ENCODE data around the gene TEX51.
A peak's percentile ranks its signal among the peaks of the same experiment; 100 is the strongest.

TEX51 gene

GRCh38 chr2:126878601-126879000, 20.1 kb upstream of the TEX51 start:
- no peak for DNase-seq (ENCODE audit: low read depth in 3 of 3)

- no peak for DNase-seq (ENCODE audit: low read depth in 3 of 3)
These were observed 19.1 kb upstream of the TEX51 start for GRCh38 chr2:126879348-126880298.

- no peak for DNase-seq (ENCODE audit: low read depth in 3 of 3)
These were observed 18.4 kb upstream of the TEX51 start for GRCh38 chr2:126880324-126880723.

GRCh38 chr2:126880817-126881216, 17.9 kb upstream of the TEX51 start:
- DNase-seq (ENCODE audit: low read depth in 3 of 3) = no peak

GRCh38 chr2:126881591-126881990, 17.1 kb upstream of the TEX51 start:
- no peak for DNase-seq (ENCODE audit: low read depth in 3 of 3)

- no peak for DNase-seq (ENCODE audit: low read depth in 3 of 3)
These were observed 16.5 kb upstream of the TEX51 start for GRCh38 chr2:126882181-126882580.

GRCh38 chr2:126882736-126883665, 15.7 kb upstream of the TEX51 start:
- no peak for DNase-seq (ENCODE audit: low read depth in 3 of 3)

- no peak for DNase-seq (ENCODE audit: low read depth in 3 of 3)
These were observed 15.0 kb upstream of the TEX51 start for GRCh38 chr2:126883666-126884040.

- no peak for DNase-seq (ENCODE audit: low read depth in 3 of 3)
These were observed 13.6 kb upstream of the TEX51 start for GRCh38 chr2:126884861-126885750.

- no peak for DNase-seq (ENCODE audit: low read depth in 3 of 3)
These were observed 12.9 kb upstream of the TEX51 start for GRCh38 chr2:126885751-126886210.

- DNase-seq (ENCODE audit: low read depth in 3 of 3) = peak; percentile 2 to 65 (median 22)
These were observed 12.3 kb upstream of the TEX51 start for GRCh38 chr2:126886211-126886915.

- DNase-seq (ENCODE audit: low read depth in 3 of 3) = no peak
These were observed 11.8 kb upstream of the TEX51 start for GRCh38 chr2:126886916-126887280.

GRCh38 chr2:126887506-126887905, 11.2 kb upstream of the TEX51 start:
- no peak for DNase-seq (ENCODE audit: low read depth in 3 of 3)

- no peak for DNase-seq (ENCODE audit: low read depth in 3 of 3)
These were observed 10.6 kb upstream of the TEX51 start for GRCh38 chr2:126888046-126888445.

GRCh38 chr2:126889071-126889470, 9.6 kb upstream of the TEX51 start:
- no peak for DNase-seq (ENCODE audit: low read depth in 3 of 3)

- DNase-seq (ENCODE audit: low read depth in 3 of 3) = no peak
These were observed 9.1 kb upstream of the TEX51 start for GRCh38 chr2:126889496-126890135.

- DNase-seq (ENCODE audit: low read depth in 3 of 3) = no peak
These were observed 8.6 kb upstream of the TEX51 start for GRCh38 chr2:126890136-126890510.

GRCh38 chr2:126890551-126891450, 7.9 kb upstream of the TEX51 start:
- no peak for DNase-seq (ENCODE audit: low read depth in 3 of 3)

All from stimulated activated CD4-positive, alpha-beta T cell treated with anti-CD3 and anti-CD28 coated beads, TNF-alpha, amount 100 ng/mL, for 24 hours (primary cell).